Tibial nerve (tissue), 4 donors: ENCODE data around the gene ZRANB2.

Source experiments
- EP300 ChIP-seq, 2 donors: sonication (generic); formaldehyde crosslinking; IDR thresholded peaks; one replicate each; pipeline ENCODE4 v1.6.1; 2017; ENCODE audit warnings: antibody characterized with exemption in 2 of 2, mild to moderate bottlenecking in 1 of 2
- POLR2A ChIP-seq, 2 donors: fragments of 450-650 bp; IDR thresholded peaks; one replicate each; pipeline ENCODE4 v1.6.1; 2017; ENCODE audit warnings: antibody characterized with exemption in 2 of 2, mild to moderate bottlenecking in 2 of 2, moderate library complexity in 2 of 2
- TF ChIP-seq, protein P1 (sequence below), 5 experiments: fragments of 200-600 bp in 3 of 5; fragments of 450-650 bp in 2 of 5; sonication (generic) in 3 of 5; IDR thresholded peaks; one replicate each; pipeline ENCODE4 v1.5.1; 2016 to 2019; ENCODE audit warnings: antibody characterized with exemption in 5 of 5, mild to moderate bottlenecking in 3 of 5, moderate library complexity in 2 of 5

DNA sequence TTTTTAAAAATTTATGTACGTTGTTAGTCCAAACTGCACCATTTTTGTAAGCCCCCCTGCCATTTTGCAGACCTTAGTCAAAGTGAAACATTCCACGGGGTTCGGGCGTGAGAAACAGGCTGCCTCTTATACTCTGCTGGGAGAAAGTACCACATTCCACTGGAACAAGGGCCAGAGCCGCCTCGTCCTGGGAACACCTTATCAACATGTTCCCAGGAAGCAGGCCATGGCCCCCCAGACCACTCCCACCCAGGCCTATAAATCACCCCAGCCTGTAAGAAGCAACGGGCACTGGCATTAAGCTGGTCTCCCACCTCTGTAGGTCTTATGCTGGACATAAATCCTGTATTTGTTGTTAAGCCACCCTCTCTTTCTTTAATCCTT lies 854 bp upstream of the ZRANB2 start:
- TF ChIP-seq, protein P1, sequence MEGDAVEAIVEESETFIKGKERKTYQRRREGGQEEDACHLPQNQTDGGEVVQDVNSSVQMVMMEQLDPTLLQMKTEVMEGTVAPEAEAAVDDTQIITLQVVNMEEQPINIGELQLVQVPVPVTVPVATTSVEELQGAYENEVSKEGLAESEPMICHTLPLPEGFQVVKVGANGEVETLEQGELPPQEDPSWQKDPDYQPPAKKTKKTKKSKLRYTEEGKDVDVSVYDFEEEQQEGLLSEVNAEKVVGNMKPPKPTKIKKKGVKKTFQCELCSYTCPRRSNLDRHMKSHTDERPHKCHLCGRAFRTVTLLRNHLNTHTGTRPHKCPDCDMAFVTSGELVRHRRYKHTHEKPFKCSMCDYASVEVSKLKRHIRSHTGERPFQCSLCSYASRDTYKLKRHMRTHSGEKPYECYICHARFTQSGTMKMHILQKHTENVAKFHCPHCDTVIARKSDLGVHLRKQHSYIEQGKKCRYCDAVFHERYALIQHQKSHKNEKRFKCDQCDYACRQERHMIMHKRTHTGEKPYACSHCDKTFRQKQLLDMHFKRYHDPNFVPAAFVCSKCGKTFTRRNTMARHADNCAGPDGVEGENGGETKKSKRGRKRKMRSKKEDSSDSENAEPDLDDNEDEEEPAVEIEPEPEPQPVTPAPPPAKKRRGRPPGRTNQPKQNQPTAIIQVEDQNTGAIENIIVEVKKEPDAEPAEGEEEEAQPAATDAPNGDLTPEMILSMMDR (IDR thresholded peaks at IDR 0.05), result no peak
- TF ChIP-seq EP300 (IDR thresholded peaks at IDR 0.05), result no peak
- TF ChIP-seq POLR2A (IDR thresholded peaks at IDR 0.05), result no peak
